Neural cell (in vitro differentiated cells): ENCODE results near the gene MINDY4. TPM values are rescaled to one million over a fixed set of nuclear protein-coding genes. Genes with fewer than 3 reads are reported as not detected.

Source experiments
- H2AFZ ChIP-seq: fragments of 200-600, 300-800 bp; sonication (generic), shearing (Covaris generic); 2 replicates; pipeline ENCODE4 v1.6.0; 2014; ENCODE audit warnings: low read depth, mild to moderate bottlenecking, antibody characterized with exemption, low read length, moderate library complexity
- H3F3A ChIP-seq: fragments of 200-600 bp; shearing (Covaris generic); 2 replicates; pipeline ENCODE4 v1.6.1; 2016; ENCODE audit warnings: mild to moderate bottlenecking, moderate library complexity, mixed read lengths, antibody characterized with exemption, low read length; ENCODE audit not compliant: insufficient read depth, poor library complexity, severe bottlenecking
- H3K27ac ChIP-seq: fragments of 200-600, 300-800 bp; sonication (generic), shearing (Covaris generic); 2 replicates; pipeline ENCODE4 v1.5.1; 2014; ENCODE audit warnings: mild to moderate bottlenecking, low read length, moderate library complexity
- H3K27me3 ChIP-seq: fragments of 300-800, 200-600 bp; sonication (generic), shearing (Covaris generic); 2 replicates; pipeline ENCODE4 v1.6.0; 2014; ENCODE audit warnings: mild to moderate bottlenecking, low read depth, low read length, moderate library complexity; ENCODE audit not compliant: insufficient read depth
- H3K36me3 ChIP-seq: fragments of 300-800, 200-600 bp; sonication (generic), shearing (Covaris generic); 2 replicates; pipeline ENCODE4 v1.5.1; 2014; ENCODE audit warnings: mild to moderate bottlenecking, antibody characterized with exemption, low read length, moderate library complexity; ENCODE audit not compliant: insufficient read depth
- H3K4me2 ChIP-seq: fragments of 300-800, 200-600 bp; sonication (generic), shearing (Covaris generic); 2 replicates; pipeline ENCODE4 v1.6.0; 2014; ENCODE audit warnings: mild to moderate bottlenecking, low read length
- H3K4me3 ChIP-seq: fragments of 300-800, 200-600 bp; sonication (generic), shearing (Covaris generic); 2 replicates; pipeline ENCODE4 v1.5.1; 2014; ENCODE audit warnings: mild to moderate bottlenecking, low read length, moderate library complexity
- H3K79me2 ChIP-seq: fragments of 200-600 bp; shearing (Covaris generic); replicated peaks from 2 replicates; pipeline ENCODE4 v1.6.0; 2014; ENCODE audit warnings: mild to moderate bottlenecking, low read length, moderate library complexity; ENCODE audit not compliant: insufficient read depth
- H3K9ac ChIP-seq: fragments of 300-800, 200-600 bp; sonication (generic), shearing (Covaris generic); 2 replicates; pipeline ENCODE4 v1.6.1; 2016; ENCODE audit warnings: mild to moderate bottlenecking, low read length, mixed read lengths
- H3K9me2 ChIP-seq: fragments of 200-600 bp; shearing (Covaris generic); 2 replicates; pipeline ENCODE4 v1.6.1; 2016; ENCODE audit warnings: mild to moderate bottlenecking, low read length, mixed read lengths; ENCODE audit not compliant: insufficient read depth
- H3K9me3 ChIP-seq: fragments of 200-600, 300-800 bp; sonication (generic), shearing (Covaris generic); 2 replicates; pipeline ENCODE4 v1.6.1; 2016; ENCODE audit warnings: mild to moderate bottlenecking, mixed run types, low read length, moderate library complexity, mixed read lengths
- H4K20me1 ChIP-seq: fragments of 200-600 bp; shearing (Covaris generic); 2 replicates; pipeline ENCODE4 v1.6.1; 2016; ENCODE audit warnings: mild to moderate bottlenecking, mixed run types; ENCODE audit not compliant: insufficient read depth
- EZH2 ChIP-seq: fragments of 200-600, 300-800 bp; shearing (Covaris generic), sonication (generic); IDR thresholded peaks from 2 replicates; pipeline ENCODE4 v1.6.1; 2014; ENCODE audit warnings: antibody characterized with exemption, low read length, borderline replicate concordance, mild to moderate bottlenecking; ENCODE audit not compliant: insufficient read depth, poor library complexity, severe bottlenecking
- MXI1 ChIP-seq: fragments of 450-650 bp; conservative IDR thresholded peaks from 2 replicates; pipeline ENCODE4 v1.6.1; 2014; ENCODE audit warnings: antibody characterized with exemption, mild to moderate bottlenecking; ENCODE audit not compliant: poor library complexity, severe bottlenecking
- POLR2AphosphoS5 ChIP-seq: IDR thresholded peaks from 2 replicates; pipeline ENCODE4 v1.6.1; 2012
- RAD21 ChIP-seq: fragments of 450-650 bp; conservative IDR thresholded peaks from 2 replicates; pipeline ENCODE4 v1.6.1; 2014; ENCODE audit warnings: antibody characterized with exemption, mild to moderate bottlenecking, moderate library complexity
- SMC3 ChIP-seq: fragments of 450-650 bp; conservative IDR thresholded peaks from 2 replicates; pipeline ENCODE4 v1.6.1; 2014; ENCODE audit warnings: antibody characterized with exemption, mild to moderate bottlenecking, moderate library complexity; ENCODE audit not compliant: poor library complexity
- polyA plus RNA-seq: library from polyadenylated mRNA; depleted of rRNA; stranded (reverse); fragments of >200 nt; gene quantifications from 2 replicates; pipeline ENCODE4 v1.2.3, GENCODE V29; 2014
- TF ChIP-seq, protein P1 (sequence below): fragments of 450-650 bp; IDR thresholded peaks from 2 replicates; pipeline ENCODE4 v1.5.1; 2014; ENCODE audit warnings: antibody characterized with exemption, mild to moderate bottlenecking, moderate library complexity; ENCODE audit not compliant: poor library complexity, severe bottlenecking

Gene MINDY4
- polyA plus RNA-seq, 1 donor from 2014 or later = 1.0 TPM

DNA sequence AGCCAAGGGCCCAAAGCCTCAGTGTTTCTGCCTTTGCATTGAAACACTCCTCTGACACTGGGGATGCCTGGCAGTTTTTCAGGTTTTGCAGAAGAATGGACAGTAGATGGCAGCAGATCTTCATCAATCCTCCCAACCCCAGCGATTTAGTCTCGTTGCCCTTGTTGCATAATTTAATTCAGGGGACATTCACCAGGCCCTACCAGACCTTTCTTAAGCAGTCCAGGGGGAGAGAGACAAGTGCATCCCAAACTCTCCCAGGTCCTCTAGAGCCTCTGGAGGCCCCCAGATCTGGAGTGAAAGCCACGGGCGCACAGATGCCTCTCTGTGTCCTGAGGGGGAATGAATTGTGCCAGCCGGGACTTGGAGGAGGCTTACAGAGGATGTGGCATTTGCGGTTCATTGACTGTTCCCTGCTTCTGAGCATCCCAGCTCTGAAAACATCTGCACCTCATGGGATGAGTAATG lies 29.6 kb downstream of the MINDY4 start:
- no peaks in the 10 kb centered on the region for H3K9me3 ChIP-seq
- no peak overlapping the region for H3K9ac ChIP-seq
- H3K27ac ChIP-seq = no peak overlapping the region
- no peaks in the 10 kb centered on the region for H3K27me3 ChIP-seq
- H2AFZ ChIP-seq = no peak overlapping the region
- TF ChIP-seq RAD21 (peak; percentile 93), SMC3 (peak; percentile 89), POLR2AphosphoS5 (no peak)
- TF ChIP-seq, protein P1, sequence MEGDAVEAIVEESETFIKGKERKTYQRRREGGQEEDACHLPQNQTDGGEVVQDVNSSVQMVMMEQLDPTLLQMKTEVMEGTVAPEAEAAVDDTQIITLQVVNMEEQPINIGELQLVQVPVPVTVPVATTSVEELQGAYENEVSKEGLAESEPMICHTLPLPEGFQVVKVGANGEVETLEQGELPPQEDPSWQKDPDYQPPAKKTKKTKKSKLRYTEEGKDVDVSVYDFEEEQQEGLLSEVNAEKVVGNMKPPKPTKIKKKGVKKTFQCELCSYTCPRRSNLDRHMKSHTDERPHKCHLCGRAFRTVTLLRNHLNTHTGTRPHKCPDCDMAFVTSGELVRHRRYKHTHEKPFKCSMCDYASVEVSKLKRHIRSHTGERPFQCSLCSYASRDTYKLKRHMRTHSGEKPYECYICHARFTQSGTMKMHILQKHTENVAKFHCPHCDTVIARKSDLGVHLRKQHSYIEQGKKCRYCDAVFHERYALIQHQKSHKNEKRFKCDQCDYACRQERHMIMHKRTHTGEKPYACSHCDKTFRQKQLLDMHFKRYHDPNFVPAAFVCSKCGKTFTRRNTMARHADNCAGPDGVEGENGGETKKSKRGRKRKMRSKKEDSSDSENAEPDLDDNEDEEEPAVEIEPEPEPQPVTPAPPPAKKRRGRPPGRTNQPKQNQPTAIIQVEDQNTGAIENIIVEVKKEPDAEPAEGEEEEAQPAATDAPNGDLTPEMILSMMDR = peak; percentile 94
- H3F3A ChIP-seq = no peaks in the 10 kb centered on the region
- H3K4me2 ChIP-seq = no peak overlapping the region
- no peaks in the 10 kb centered on the region for H4K20me1 ChIP-seq
- no peak overlapping the region for H3K4me3 ChIP-seq
- H3K36me3 ChIP-seq = no peaks in the 10 kb centered on the region
- no peaks in the 10 kb centered on the region for H3K79me2 ChIP-seq
- H3K9me2 ChIP-seq = no peaks in the 10 kb centered on the region

DNA sequence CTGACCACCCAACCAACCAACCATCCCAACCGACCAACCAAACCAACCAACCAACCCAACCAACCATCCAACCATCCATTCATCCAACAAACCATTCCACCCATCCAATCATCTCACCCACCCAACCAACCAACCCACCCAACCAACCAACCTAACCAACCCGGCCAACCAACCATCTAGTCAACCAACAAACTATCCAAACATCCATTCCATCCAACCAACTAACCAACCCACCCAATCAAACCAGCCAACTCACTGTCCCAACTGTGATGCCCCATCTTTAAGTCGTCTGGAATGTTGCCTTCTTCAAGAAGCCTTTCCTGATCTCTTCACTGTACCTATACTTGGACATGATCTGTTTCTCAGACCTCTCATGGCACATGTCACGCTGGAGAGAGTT lies 31.6 kb downstream of the MINDY4 start:
- H3K36me3 ChIP-seq = no peaks in the 10 kb centered on the region
- no peak overlapping the region for H3K4me2 ChIP-seq

DNA sequence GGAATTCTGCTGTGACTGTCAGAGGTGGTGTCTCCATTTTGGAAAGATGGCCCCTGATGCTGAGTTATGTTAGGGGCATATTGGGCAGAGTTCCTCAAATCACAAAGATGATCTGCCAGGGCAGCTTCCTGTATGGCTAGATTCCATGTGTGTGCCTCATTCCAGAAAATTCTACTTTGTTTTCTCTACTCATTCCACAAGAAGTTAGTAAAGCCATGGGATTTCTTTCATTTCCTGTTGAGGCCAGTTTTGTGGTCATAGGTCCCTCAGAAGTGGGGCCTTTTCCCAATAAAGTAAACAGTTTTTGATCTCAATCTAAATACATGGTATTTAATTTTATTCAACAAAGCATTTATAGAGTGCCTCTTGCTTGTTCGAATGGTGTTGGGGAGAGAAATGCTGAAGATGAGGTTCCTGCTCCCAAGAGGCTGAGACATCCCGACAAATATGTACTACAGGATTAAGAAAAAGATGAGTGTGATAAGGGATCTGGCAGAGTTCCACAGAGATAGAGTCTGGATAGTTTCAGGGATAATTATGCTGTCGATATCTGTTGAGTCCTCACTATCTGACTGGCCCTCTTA lies 33.0 kb downstream of the MINDY4 start:
- H3K36me3 ChIP-seq = no peaks in the 10 kb centered on the region

More for the DNA sequence above, 31.6 kb downstream of the MINDY4 start:
- TF ChIP-seq MXI1 = no peak
- H3K4me3 ChIP-seq = no peak overlapping the region
- H2AFZ ChIP-seq = no peak overlapping the region
- no peaks in the 10 kb centered on the region for H3F3A ChIP-seq
- H3K27ac ChIP-seq = no peak overlapping the region
- no peak overlapping the region for H3K9ac ChIP-seq
- H3K9me2 ChIP-seq = no peaks in the 10 kb centered on the region
- no peaks in the 10 kb centered on the region for H3K27me3 ChIP-seq
- H3K9me3 ChIP-seq = no peaks in the 10 kb centered on the region
- no peaks in the 10 kb centered on the region for H4K20me1 ChIP-seq
- no peaks in the 10 kb centered on the region for H3K79me2 ChIP-seq

DNA sequence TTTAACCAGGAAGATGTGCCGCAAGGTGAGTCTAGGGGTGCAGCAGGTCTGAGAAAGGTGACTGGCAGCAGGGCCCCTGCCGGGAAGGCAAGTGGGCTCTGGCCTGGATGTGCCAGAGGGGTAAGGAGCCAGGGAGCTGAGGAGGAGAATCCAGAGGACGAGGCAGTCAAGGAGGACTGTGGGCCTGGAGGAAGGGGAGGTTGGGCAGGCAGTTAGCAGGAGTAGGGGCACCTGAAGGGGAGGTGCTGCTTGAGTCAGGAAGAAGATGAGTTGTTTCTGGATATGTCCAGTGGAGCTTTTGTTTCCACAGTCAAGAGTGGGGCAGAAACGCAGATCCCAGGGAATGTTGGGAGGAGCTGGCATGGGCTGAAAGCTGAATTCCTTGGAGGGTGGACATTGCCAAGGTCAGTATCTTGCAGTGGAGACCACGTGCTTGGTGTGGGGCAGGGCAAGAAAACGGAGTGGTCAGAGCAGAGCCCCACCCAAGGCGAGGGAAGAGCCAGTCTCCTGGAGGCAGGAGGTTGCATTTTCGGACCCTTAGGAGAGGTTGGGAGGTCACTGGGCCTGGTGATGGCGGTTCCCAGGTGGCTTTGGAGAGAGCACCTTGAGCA lies 34.0 kb downstream of the MINDY4 start:
- H3K9me2 ChIP-seq = no peaks in the 10 kb centered on the region
- no peaks in the 10 kb centered on the region for H4K20me1 ChIP-seq
- no peak overlapping the region for H3K9ac ChIP-seq
- H3K27me3 ChIP-seq = no peaks in the 10 kb centered on the region
- H3K36me3 ChIP-seq = no peaks in the 10 kb centered on the region
- H3K27ac ChIP-seq = no peak overlapping the region
- H3F3A ChIP-seq = no peaks in the 10 kb centered on the region
- H3K4me2 ChIP-seq = no peak overlapping the region
- H3K79me2 ChIP-seq = no peaks in the 10 kb centered on the region
- TF ChIP-seq, protein P1 = no peak
- TF ChIP-seq RAD21 (no peak), POLR2AphosphoS5 (no peak)
- H3K9me3 ChIP-seq = no peaks in the 10 kb centered on the region
- no peak overlapping the region for H2AFZ ChIP-seq
- no peak overlapping the region for H3K4me3 ChIP-seq

More for the DNA sequence above, 33.0 kb downstream of the MINDY4 start:
- H3K4me3 ChIP-seq = no peak overlapping the region
- no peak overlapping the region for H3K4me2 ChIP-seq
- H3K27me3 ChIP-seq = no peaks in the 10 kb centered on the region
- H4K20me1 ChIP-seq = no peaks in the 10 kb centered on the region
- H3K9me3 ChIP-seq = no peaks in the 10 kb centered on the region
- TF ChIP-seq SMC3 (no peak), EZH2 (no peak)
- H3K9me2 ChIP-seq = no peaks in the 10 kb centered on the region
- no peaks in the 10 kb centered on the region for H3K79me2 ChIP-seq
- H3F3A ChIP-seq = no peaks in the 10 kb centered on the region
- H2AFZ ChIP-seq = no peak overlapping the region
- no peak overlapping the region for H3K9ac ChIP-seq
- no peak overlapping the region for H3K27ac ChIP-seq
